GM21423 (cell line): ENCODE data around the gene KL.

Experiments used
- ATAC-seq: cut with Tn5 transposase; IDR thresholded peaks from one replicate; pipeline ENCODE4 v1.9.1; 2021; ENCODE audit warnings: mild to moderate bottlenecking, moderate library complexity; ENCODE audit not compliant: unreplicated experiment

Gene KL

DNA sequence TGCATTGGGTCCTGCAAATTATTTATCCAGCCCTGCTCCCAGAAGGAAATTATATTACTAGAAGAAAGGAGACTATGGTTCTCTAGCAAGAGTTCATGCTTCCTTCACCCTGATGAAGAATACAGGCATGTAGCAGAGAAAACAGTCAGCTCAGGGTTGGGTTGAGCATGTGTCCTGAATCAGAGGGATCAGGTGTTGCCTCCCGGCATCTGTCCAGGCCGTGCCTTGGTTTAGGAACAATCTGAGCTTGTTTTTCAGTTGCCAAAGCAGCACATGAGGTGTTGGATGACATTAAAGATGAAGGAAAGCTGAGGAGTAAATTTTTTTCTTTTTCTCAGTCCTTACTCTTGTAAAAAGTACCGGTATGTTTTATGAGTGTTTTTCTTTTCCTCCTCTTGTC lies 62.0 kb downstream of the KL start:
- ATAC-seq: no peak

DNA sequence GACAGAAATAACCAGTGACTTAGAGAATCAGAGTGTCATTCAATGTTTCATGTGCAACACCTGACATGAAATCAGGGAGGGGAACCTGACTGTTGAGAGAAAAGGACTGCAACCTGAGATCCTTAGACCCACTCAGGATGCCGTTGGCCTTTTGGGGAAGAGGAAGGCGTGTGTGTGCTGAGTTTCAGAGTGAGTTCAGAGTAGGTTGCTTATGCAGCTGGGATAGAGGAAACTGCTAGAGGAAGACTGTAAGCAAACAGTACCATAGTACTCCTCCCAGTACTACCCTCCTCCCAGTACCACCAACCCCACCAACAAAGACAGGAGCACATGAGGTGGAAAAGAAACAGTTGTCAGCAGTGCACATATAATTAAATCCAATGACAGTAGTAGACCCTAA lies 63.7 kb downstream of the KL start:
- ATAC-seq: no peak

DNA sequence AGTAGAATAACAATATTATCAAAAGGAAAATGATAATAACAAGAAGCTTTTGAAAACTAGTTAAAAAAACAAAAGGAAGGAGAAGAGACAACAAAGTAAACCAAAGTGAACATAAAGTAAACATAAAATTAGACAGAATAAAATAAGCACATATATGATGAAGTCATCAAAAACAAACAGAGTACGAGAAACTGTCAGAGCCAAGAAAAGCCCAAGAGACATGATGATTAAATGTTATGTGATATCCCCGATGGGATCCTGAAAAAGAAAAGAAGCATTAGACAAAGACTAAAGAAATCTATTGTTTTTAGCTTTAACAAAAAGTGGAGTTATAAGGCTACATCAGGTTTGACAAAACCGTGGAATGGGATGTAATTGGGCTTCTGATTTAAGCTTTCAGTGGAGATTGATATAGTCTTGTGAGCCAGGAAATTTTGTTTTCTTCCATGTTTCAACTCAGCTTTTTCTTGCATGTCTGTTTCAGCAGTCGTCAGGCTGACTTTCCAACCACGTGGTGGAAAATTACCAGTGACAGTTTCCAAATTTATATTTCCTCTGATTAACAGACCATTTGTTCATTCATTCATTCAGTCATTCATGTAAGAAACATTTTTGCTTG lies 64.9 kb downstream of the KL start:
- ATAC-seq: no peak

DNA sequence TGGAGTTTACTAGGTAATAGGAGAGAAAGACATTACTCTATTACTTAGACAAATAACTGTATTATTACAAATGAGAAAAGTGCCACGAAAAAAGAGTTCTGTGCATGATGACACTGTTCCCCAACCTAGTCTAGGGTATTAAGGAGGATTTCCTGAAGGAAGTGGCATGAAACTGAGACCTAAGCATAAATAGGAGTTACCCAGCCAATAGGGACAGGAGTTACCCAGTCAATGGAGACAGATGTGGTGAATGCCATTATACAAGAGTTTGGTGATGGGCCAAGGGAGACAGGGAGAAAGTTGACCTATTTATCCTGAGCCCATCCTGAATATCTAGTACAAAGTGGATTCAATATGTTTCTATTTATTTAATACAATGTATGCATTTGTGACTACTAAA lies 65.4 kb downstream of the KL start:
- ATAC-seq: no peak

DNA sequence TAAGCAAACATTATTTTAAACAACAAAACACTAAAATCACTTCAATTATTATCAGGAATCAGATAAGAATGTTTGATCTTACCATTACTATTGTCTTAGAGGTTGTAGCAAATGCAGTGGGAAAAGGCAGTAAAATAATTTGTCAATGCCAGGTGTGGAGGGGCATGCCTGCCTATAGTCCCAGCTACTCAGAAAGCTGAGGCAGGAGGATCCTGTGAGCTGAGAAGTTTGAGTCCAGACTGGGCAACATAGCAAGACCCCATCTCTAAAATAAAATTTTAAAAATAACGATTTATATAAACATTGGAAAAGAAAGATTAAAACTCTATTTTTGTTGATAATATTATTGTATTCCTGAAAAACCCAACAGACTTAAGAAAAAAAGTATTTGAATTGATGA lies 66.8 kb downstream of the KL start:
- ATAC-seq: no peak

DNA sequence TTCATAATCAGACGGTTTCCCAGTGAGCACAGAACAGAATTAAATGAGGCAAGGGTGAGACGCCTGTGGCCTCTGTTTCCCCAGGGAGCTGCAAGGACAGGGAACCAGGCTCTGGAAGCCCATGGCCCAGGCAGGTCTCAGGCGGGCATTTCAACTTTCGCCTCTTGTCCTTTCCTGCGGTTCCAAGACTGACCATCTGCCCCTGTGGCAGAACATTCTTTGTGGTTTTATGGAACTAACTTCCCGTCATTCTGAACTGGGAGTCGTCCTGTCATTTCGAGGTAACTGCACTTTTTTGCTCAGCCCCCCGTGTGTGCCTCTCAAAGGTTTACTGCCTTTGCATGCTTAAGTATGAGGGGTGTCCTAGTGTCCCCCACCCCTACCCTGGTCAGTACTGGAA lies 70.9 kb downstream of the KL start:
- no peak for ATAC-seq

DNA sequence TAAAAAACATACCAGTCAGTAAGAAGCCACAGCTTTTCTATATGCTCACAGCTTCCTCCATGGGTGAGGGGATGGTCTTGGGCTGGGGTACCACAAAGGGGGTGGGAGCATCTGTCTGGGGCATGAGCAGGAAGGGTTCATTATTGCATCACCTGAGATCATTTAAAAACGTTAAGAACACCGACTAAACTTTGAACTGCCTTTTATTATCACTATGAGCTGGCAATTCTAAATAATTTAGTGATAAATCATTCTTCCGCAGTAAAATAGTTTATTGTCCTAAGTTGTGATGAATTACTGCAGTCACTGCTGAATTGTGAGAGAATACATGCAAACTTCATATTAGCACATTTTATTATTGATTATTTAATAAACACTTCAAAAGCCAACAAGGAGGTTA lies 71.6 kb downstream of the KL start:
- ATAC-seq: no peak

DNA sequence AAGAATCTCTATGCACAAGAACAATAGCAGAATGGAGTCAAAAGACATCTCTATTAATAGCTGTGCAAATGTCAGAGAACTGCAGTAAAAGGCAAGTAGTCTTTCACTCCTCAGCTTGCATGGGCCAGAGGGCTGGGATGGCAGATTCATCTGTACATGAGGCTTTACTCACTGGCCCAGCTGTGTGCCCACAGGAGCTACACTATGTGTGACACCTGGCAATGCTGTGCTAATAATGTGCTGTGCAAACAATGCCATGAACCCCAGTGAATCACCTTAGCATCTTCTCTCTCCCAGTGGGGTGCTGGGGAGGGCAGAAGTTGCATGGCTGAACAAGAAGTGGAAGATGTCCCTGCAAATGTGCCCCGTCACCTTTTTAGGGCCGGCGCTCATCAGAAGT lies 73.1 kb downstream of the KL start:
- ATAC-seq: no peak

DNA sequence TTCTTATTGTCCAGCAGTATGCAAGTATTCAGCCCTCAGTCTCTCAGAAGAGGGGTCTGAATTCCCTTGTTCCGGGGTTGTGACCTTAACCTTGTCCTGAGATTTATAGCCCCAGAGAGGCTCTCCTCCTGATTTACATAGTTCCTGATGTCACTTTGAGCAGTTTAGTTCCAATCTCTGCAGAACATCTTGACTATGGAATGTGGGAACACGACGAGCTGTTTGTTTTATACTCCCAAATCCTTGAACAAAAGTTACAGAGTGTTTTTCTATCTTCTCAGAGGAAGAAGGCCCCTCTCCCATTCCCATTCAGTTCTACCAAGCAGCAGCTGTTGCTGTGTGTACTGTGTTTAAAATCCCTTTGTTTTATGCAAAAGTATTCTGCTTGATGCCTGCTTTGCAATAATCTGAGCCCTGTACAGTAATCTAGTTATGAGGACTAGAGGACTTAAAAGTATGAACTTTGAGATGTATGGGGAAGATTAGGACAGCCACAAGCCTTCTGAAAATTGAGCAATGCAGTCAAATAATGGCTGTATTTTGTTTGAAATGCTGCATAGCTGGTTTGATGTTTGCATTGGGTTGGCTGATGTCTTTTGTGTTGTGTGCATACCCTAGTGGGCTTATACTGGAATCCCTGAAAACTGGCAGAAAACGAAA lies 74.7 kb downstream of the KL start:
- no peak for ATAC-seq

DNA sequence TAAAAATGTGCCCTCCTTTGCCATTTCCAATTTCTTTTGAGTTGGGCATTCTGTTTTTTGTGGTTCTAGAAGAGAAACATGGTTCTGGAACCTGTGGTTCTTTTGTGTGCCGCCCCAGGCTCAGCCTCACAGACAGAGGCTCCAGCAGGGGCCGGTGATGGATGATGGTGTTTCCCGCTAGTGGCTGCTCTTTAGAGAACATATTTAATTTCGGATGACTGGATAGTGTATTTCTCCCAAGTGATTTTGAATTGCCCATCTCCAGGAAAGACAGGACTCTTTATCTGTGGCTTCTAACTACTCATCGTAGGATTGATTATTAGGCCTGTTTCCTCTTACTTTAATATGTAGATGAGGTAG lies 75.2 kb downstream of the KL start:
- ATAC-seq: no peak

DNA sequence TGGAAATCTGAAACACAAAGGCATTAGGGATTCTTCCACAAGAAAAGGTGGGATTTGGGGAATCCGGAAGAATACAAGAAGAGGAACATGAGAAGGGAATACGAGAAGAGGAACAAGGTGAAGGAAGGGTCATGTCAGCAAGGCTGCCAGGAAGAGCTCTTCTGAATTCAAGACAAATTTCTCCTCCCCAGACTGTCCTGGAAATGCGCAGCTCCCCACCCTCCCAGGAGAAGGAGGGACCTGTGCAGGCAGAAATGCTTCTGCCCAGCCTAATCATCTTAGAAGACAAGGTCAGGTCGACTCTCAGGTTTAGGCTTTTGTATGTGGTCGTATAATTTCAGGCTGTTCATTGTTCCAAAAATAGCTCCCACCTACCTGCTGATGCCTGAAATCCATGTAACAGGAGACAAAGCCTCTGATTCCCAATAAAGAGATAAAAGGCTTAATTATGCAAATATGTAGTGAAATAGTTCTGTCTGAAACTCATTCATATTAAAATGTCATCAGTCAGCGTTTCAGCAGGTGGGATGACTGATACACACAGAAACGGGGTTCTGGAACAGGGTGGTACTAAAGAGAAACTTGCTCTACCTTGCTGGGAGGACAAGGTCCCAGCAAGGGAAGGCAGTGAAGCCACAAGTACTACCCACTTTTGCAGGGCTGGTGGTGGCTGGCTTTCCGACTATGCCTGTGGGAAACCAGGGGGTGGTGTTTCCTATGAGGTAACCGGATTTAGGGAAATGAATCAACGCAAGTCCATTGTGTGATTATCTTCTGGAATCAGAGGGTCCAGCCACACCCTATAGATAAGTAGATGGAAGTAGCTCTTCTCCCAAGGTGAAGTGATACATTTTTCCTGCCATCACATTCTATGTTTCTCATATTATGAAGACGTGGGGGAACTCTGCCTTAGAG lies 76.1 kb downstream of the KL start:
- no peak for ATAC-seq

DNA sequence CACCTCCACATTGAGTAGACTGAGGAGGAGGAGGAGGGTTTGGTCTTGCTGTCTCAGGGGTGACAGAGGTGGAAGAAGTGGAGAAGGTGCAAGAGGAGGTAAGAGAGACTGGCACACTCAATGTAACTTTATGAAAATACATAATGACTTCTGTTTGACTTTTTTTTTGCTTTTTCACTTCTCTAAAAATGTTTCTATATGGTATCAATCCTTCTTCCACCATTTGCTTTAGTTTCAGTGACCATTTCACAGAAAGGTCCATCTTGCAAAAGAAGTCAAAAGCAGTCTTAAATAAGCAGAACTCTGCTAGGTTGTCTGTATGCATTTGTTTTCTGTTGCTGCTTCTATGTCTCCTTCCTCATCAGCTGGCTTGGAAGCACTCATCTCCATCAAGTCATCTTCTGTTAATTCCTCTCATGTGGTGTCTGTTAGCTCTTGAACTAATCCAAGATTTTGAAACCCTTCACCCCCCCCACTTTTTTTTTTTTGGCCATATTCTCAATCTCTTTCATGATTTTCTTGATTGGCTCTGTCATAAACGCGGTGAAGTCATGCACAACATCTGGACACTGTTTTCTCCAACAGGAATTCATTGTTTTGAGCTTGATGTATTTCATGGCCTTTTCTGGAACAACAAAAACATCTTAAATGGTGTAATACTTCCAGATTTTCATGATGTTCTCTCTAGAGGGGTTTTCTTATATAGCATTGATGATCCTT lies 80.8 kb downstream of the KL start:
- ATAC-seq: no peak

DNA sequence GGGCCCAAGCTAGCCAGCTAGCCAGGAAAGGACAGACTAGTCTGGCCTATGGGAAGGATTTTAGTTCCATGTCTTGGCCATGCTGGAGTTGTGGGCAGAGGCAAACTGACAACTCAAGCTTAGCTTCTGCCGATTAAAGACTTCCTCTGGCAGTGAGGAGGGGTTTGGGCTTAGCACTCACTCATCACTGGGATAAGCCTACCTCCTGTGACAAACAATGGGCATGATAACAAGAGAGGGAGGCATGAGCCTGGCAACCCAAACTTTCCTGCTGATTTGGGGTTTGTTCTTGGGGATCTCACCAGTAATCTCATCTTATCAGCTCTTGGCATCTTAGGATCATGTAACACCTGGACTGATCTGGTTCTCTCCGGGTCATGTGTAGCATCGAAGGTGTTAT lies 83.6 kb downstream of the KL start:
- no peak for ATAC-seq

DNA sequence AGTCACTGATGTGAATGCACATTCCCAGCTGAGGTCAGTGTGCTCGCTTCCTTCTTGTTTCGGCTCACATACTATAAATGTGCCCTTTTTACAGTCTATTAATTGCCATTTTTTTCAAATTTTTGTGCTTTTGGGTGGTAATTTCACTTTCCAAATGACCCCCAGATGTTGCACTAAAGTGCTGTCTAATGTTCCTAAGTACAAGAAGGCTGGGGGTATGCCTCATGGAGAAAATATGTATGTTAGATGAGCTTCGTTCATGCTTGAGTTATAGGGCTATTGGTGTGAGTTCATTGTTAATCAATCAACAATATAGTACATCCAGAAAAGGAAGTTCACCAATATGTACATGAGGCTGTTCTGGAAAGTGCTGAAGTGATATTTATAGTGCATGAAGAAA lies 84.7 kb downstream of the KL start:
- ATAC-seq: no peak

DNA sequence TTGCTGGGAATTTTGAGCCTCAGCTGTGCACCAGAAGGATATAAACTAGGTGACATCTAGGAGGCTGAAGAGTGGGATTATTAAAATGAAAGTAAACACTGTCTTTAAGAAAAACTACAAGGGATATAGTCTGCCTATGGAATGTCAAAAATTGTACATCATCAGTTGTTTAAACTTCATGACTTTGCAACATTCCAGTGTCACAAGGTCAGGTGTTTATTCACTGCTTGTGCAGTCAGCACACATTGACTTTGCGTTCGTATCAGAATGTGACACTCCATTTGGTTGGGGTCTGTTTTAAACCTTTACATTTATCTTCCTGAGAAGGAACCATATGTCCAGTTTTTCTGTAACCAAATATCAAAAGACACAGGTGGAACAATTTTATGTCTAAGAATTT lies 85.6 kb downstream of the KL start:
- ATAC-seq: no peak

DNA sequence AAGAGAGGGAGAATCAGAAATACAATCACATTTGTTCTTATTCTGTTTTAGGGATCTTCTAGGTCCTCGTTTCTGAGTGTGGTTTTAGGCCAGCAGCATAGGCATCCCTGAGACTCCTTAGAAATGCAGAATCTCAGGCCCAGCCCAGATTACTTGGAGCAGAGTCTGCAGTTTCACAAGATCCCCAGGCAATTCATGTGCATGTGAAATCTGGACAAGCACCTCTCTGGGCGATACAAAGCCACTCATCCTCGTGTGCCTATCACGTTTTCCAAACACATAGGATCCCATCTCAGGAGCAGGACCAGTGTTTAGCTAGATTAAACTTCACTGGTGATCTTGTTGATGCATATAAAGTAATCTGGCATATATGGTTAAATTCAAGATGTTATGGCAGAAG lies 87.2 kb downstream of the KL start:
- ATAC-seq: no peak

DNA sequence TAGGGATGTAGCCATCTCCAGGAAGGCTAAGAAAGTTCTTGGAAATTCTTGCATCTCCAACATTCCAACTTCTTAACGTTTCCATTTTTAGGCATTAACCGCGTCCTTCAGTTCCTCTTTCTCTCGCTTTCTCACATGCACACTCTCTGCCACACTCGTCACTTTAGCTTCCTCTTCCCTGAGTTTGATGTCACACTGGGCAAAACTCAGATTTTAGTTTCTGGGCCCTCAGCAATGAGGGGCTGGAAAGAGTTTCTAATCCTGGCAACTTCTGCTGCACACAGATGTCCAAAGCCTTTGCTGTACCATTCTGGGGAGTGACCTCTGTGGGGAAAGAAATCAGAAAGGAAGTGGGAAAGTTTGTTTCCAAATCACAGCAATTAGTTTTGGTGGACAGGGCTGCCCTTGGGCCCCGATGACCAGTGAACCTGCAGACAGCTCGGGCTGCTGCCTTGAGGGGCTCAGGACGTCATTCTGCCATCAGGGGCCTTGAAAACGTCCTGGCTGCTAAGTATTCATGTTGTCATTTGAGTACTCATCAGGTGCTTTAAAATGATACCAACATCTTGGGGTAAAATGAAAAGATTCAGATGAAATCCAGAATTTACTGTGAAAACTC lies 89.3 kb downstream of the KL start:
- ATAC-seq: no peak

DNA sequence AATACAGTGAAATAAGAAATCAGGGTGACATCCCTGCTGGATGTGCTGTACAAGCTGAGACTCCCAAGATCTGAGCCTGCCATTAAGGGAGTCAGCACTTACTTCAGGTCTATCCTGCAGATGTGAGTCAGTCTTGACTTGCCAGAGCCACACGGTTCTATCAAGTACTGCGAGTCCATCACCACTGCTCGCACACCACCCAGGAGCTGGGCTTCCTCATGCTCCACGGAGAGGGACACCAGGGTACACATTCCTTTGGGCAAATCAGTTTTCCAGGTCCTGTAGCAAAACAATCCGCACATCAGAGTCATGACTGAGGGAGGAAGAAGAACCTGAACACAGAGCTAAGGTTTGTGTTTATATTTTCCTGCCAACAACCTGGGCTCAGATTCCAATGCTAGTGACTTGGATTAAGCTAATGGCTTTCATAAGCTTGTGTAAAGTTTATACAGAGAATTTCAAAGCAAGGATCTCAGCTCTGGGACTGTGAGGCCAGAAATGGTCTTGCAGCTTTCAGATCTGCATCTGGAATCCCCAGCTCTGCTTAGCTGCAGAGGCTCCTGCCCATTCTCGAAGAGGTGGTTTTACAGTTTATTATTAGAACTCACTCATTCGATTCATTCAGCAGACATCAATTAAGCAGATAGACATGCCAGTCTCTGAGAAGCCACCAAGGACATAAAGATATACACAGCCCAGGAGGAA lies 90.6 kb downstream of the KL start:
- ATAC-seq: no peak

DNA sequence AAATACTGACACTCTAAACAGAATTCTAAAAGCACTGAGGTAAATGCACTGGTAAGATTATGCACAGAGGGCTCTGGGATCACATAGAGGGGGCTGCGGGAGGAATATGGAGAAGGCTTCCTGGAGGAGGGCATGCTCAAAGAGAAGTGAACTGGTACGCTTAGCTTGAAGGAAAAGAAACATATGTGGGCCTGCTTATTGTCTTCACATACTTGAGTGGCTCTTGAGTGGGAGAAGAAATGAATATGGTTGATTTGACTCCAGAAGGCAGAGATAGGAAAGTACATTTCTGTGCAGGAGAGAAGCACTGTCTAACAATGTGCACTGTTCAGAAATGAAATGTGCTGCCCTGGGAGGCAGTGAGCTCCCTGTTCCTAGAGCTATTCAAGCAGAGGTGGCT lies 91.1 kb downstream of the KL start:
- ATAC-seq: no peak

DNA sequence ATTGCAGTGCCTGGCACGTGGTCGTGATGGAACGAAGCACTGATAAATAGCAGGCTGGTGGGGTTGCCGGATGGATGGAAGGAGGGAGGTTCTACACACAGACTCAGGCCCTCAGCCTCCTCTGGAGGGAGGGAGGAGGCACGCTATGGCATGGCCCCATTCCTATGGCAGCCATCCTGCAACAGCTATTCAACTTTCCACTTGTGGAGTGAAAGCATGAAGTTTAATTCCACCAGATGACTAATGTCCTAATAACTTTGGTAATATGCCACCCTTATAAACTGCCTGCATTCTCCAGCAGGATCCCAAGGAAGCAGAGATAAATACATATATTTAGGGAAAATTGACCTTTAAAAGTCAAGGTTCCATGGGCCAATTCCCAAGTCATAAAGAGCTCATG lies 92.4 kb downstream of the KL start:
- ATAC-seq: no peak
